ENCODE measurements around the gene ZNF445. TPM values are rescaled to one million over a fixed set of nuclear protein-coding genes. Genes with fewer than 3 reads are reported as not detected.

The ZNF445 gene
- total and polyA plus RNA-seq, 10 donors = 1.2 to 29.0 (median 16.9) TPM

GRCh38 chr3:44454258-44454657 is 23.2 kb downstream of the ZNF445 start:
- no peak overlapping the region for H3K27ac ChIP-seq
- peaks cover 3 to 98% (median 72%) of the 10 kb centered on the region in 6 donors for H3K36me3 ChIP-seq
- no peak overlapping the region for H3K4me3 ChIP-seq
- H3K4me1 ChIP-seq = no peaks in the 10 kb centered on the region
- 70 to 98% (median 93%) methylated on average over 4 of the region's 4 CpGs for WGBS, 5 donors
- intact Hi-C loops (cut with DNase I; ENCODE audit: low total_unique reads) = no loop called here
- DNase-seq = no peak
- TF ChIP-seq CTCF (IDR thresholded peaks at IDR 0.05 in 8 of 11, conservative IDR thresholded peaks at IDR 0.05 in 3 of 11) (no peak), POLR2A (IDR thresholded peaks at IDR 0.05) (no peak), POLR2AphosphoS5 (IDR thresholded peaks at IDR 0.05) (no peak)
- peaks cover 0 to under 1% (median 0%) of the 10 kb centered on the region in 8 donors for H3K9me3 ChIP-seq
- no peaks in the 10 kb centered on the region for H3K27me3 ChIP-seq (replicated peaks in 1 of 7)

- Histone ChIP-seq H3K27ac (peak overlapping the region in 2 of 8 donors; percentile 9 to 16), H3K4me1 (no peaks in the 10 kb centered on the region), H3K4me3 (no peak overlapping the region), H3K27me3 (replicated peaks in 1 of 7) (no peaks in the 10 kb centered on the region), H3K36me3 (peaks cover 3 to 100% (median 84%) of the 10 kb centered on the region in 6 donors), H3K9me3 (peaks cover 0 to 19% (median 2%) of the 10 kb centered on the region in 8 donors)
- TF ChIP-seq POLR2A (IDR thresholded peaks at IDR 0.05) = no peak
- no peak for TF ChIP-seq POLR2AphosphoS5 (IDR thresholded peaks at IDR 0.05)
- no peak for TF ChIP-seq CTCF (IDR thresholded peaks at IDR 0.05 in 8 of 11, conservative IDR thresholded peaks at IDR 0.05 in 3 of 11)
- no peak for DNase-seq
- intact Hi-C loops (cut with DNase I; ENCODE audit: low total_unique reads) = no loop called here
- WGBS, 5 donors = 91 to 95% (median 94%) methylated on average over 3 of the region's 3 CpGs
These were observed 26.0 kb downstream of the ZNF445 start for GRCh38 chr3:44451441-44451840.

GRCh38 chr3:44446929-44447328 is 30.5 kb downstream of the ZNF445 start:
- intact Hi-C loops (cut with DNase I; ENCODE audit: low total_unique reads) = no loop called here
- no peak for DNase-seq
- Histone ChIP-seq H3K4me1 (peaks cover 0 to 5% (median 0%) of the 10 kb centered on the region in 6 donors), H3K27ac (no peak overlapping the region), H3K27me3 (replicated peaks in 1 of 7) (no peaks in the 10 kb centered on the region), H3K36me3 (peaks cover 0 to 96% (median 64%) of the 10 kb centered on the region in 6 donors), H3K4me3 (no peak overlapping the region), H3K9me3 (peaks cover 0 to 19% (median 2%) of the 10 kb centered on the region in 8 donors)
- WGBS, 5 donors = 94 to 99% (median 96%) methylated on average over 5 of the region's 5 CpGs
- no peak for TF ChIP-seq POLR2A (IDR thresholded peaks at IDR 0.05)
- no peak for TF ChIP-seq POLR2AphosphoS5 (IDR thresholded peaks at IDR 0.05)
- no peak for TF ChIP-seq CTCF (IDR thresholded peaks at IDR 0.05 in 8 of 11, conservative IDR thresholded peaks at IDR 0.05 in 3 of 11)

DNA sequence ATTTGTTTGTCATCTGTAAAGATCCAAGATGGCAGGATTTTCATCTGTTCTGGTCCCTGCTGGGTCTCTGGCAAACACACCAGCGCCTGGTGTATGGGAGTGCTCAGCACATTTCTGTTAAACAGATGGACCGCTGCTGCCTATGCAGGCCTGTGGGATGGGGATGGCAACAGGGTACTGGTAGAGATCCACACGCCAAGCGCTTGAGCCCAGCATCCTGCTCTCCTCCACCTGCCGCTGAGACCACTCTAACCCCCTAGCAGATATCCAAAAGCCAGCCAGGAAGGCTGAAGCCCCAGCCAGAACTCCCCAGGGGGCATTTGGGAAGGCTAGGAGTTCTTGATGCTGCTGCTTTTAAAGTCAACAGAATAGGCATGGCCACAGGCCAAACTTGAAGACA is 31.7 kb downstream of the ZNF445 start:
- TF ChIP-seq POLR2AphosphoS5 (IDR thresholded peaks at IDR 0.05) (no peak), CTCF (IDR thresholded peaks at IDR 0.05 in 8 of 11, conservative IDR thresholded peaks at IDR 0.05 in 3 of 11) (no peak), POLR2A (IDR thresholded peaks at IDR 0.05) (no peak)
- H3K4me3 ChIP-seq = no peak overlapping the region
- no peaks in the 10 kb centered on the region for H3K27me3 ChIP-seq (replicated peaks in 1 of 7)
- intact Hi-C loops (cut with DNase I; ENCODE audit: low total_unique reads) = no loop called here
- no peak for DNase-seq
- 93 to 99% (median 98%) methylated on average over 3 to 5 of the region's 5 CpGs for WGBS, 5 donors
- H3K4me1 ChIP-seq = peaks cover 0 to 16% (median 4%) of the 10 kb centered on the region in 6 donors
- peaks cover 0 to 19% (median 2%) of the 10 kb centered on the region in 8 donors for H3K9me3 ChIP-seq
- no peak overlapping the region for H3K27ac ChIP-seq
- H3K36me3 ChIP-seq = peaks cover 0 to 85% (median 59%) of the 10 kb centered on the region in 6 donors
